B cell (primary cell): Measurements from ENCODE around the gene NME2. TPM values are rescaled to one million over a fixed set of nuclear protein-coding genes. Genes with fewer than 3 reads are reported as not detected.
A peak's percentile ranks its signal among the peaks of the same experiment; 100 is the strongest.

Source experiments
- ATAC-seq: fragments of 200-7000 bp; cut with Tn5 transposase; one replicate; pipeline ENCODE4 v1.10.0; 2021; ENCODE audit warnings: low read depth, mild to moderate bottlenecking, moderate number of reproducible peaks, moderate library complexity
- CTCF ChIA-PET: fragments of 350-600 bp; sonication (Branson Sonifier 250); formaldehyde crosslinking; loops from one replicate; lab custom pipeline; 2021; ENCODE audit warnings: antibody characterized with exemption, inconsistent platforms; lab: Charles Lee
- POLR2A ChIA-PET: fragments of 350-600 bp; sonication (Branson Sonifier 250); formaldehyde crosslinking; loops from one replicate; lab custom pipeline; 2021; ENCODE audit warnings: antibody characterized with exemption; lab: Charles Lee
- DNase-seq: peaks from one replicate; pipeline ENCODE4 v3.0.0; 2013
- H2AFZ ChIP-seq: 2 replicates; pipeline ENCODE4 v1.6.1; 2012; ENCODE audit warnings: mild to moderate bottlenecking, low read depth, low read length; ENCODE audit not compliant: insufficient read depth, poor library complexity, severe bottlenecking
- H3K27ac ChIP-seq, 2 donors: 1 replicate in 1 of 2; 2 replicates in 1 of 2; pipeline ENCODE4 v1.5.1; 2012 to 2013; ENCODE audit warnings: low read length in 2 of 2, mild to moderate bottlenecking in 2 of 2, moderate library complexity in 1 of 2
- H3K27me3 ChIP-seq, 4 experiments: fragments of 200-600 bp in 1 of 4; sonication (generic) in 1 of 4; replicated peaks in 1 of 4; 1 replicate in 2 of 4; 2 replicates in 2 of 4; pipeline versions ENCODE4 v1.6.1 to v1.7.0; 2013 to 2016; ENCODE audit warnings: low read length in 3 of 4, mild to moderate bottlenecking in 2 of 4, mixed read lengths in 1 of 4, moderate library complexity in 1 of 4; ENCODE audit not compliant: insufficient read depth in 4 of 4, control insufficient read depth in 3 of 4; ENCODE audit errors: control extremely low read depth in 1 of 4
- H3K36me3 ChIP-seq, 2 experiments: replicated peaks in 1 of 2; 1 replicate in 1 of 2; 2 replicates in 1 of 2; pipeline versions ENCODE4 v1.6.1 to v1.7.1; 2013; ENCODE audit warnings: low read length in 1 of 2; ENCODE audit not compliant: insufficient read depth in 2 of 2, control insufficient read depth in 1 of 2; ENCODE audit errors: control extremely low read depth in 1 of 2, extremely low read depth in 1 of 2
- H3K4me1 ChIP-seq, 2 donors: fragments of 200-600 bp in 1 of 2; sonication (generic) in 1 of 2; 1 replicate in 1 of 2; 2 replicates in 1 of 2; pipeline versions ENCODE4 v1.5.1 to v1.6.1; 2013 to 2017; ENCODE audit warnings: low read length in 2 of 2; ENCODE audit not compliant: control insufficient read depth in 2 of 2, insufficient read depth in 2 of 2
- H3K4me2 ChIP-seq: replicated peaks from 2 replicates; pipeline ENCODE3; 2012; ENCODE audit warnings: mild to moderate bottlenecking, low read depth, low read length; ENCODE audit not compliant: poor library complexity, severe bottlenecking
- H3K4me3 ChIP-seq, 5 experiments: fragments of 200-600 bp in 1 of 5; sonication (generic) in 1 of 5; 1 replicate in 3 of 5; 2 replicates in 2 of 5; pipeline versions ENCODE4 v1.5.1 to v1.7.0; 2011 to 2016; ENCODE audit warnings: low read length in 4 of 5, mild to moderate bottlenecking in 4 of 5, low read depth in 2 of 5, control low read depth in 1 of 5, moderate library complexity in 1 of 5; ENCODE audit not compliant: insufficient read depth in 1 of 5; ENCODE audit errors: control extremely low read depth in 1 of 5, extremely low read depth in 1 of 5
- H3K79me2 ChIP-seq: fragments of 200-600 bp; sonication (generic); one replicate; pipeline ENCODE4 v1.6.0; 2016; ENCODE audit warnings: low read length; ENCODE audit not compliant: control insufficient read depth, insufficient read depth
- H3K9ac ChIP-seq: fragments of 200-600 bp; sonication (generic); 2 replicates; pipeline ENCODE4 v1.6.1; 2017; ENCODE audit warnings: mild to moderate bottlenecking, low read length, moderate library complexity
- H3K9me3 ChIP-seq, 3 donors: one replicate each; pipeline versions ENCODE4 v1.6.1 to v1.7.1; 2013; ENCODE audit warnings: low read length in 2 of 3; ENCODE audit not compliant: control insufficient read depth in 2 of 3, insufficient read depth in 1 of 3; ENCODE audit errors: control extremely low read depth in 1 of 3
- H4K20me1 ChIP-seq: 2 replicates; pipeline ENCODE4 v1.6.0; 2012; ENCODE audit warnings: mild to moderate bottlenecking, low read length; ENCODE audit not compliant: insufficient read depth, control insufficient read depth, poor library complexity, severe bottlenecking
- H3K27ac Mint-ChIP-seq: one replicate; pipeline ENCODE4 v1.8.0; 2021; ENCODE audit warnings: mixed read lengths
- H3K27me3 Mint-ChIP-seq: one replicate; pipeline ENCODE4 v1.8.0; 2021; ENCODE audit warnings: mixed read lengths
- H3K4me1 Mint-ChIP-seq: one replicate; pipeline ENCODE4 v1.8.0; 2021; ENCODE audit warnings: mixed read lengths
- H3K4me3 Mint-ChIP-seq: one replicate; pipeline ENCODE4 v1.8.0; 2021; ENCODE audit warnings: mixed read lengths
- H3K9me3 Mint-ChIP-seq: one replicate; pipeline ENCODE4 v1.8.0; 2022; ENCODE audit warnings: mixed read lengths; ENCODE audit not compliant: insufficient read depth
- EZH2 ChIP-seq: IDR thresholded peaks from 2 replicates; pipeline ENCODE4 v1.6.1; 2012; ENCODE audit warnings: borderline replicate concordance, low read depth, mild to moderate bottlenecking, moderate library complexity, low read length; ENCODE audit not compliant: insufficient read depth, poor library complexity, severe bottlenecking
- WGBS: methylation state at CpG from one replicate; pipeline ENCODE4 v1.1.5; 2013; ENCODE audit warnings: missing lambda C conversion rate; ENCODE audit not compliant: insufficient coverage; 5-methylcytosine and 5-hydroxymethylcytosine counted together
- intact Hi-C: fragments of 100-400 bp; cut with micrococcal nuclease; formaldehyde crosslinking; loops from one replicate; pipeline ENCODE4 v1.10.0; 2022
- polyA plus RNA-seq: library from polyadenylated mRNA; depleted of rRNA; stranded (reverse); fragments of >200 nt; gene quantifications from 2 replicates; pipeline ENCODE4 v1.2.3, GENCODE V29; 2012
- total RNA-seq, 2 donors: library from RNA; stranded (reverse); fragments of 120-200 nt in 1 of 2; gene quantifications; 1 replicate in 1 of 2; 2 replicates in 1 of 2; pipeline versions ENCODE4 v1.2.3 to v1.2.4, GENCODE V29; 2013 to 2022
- TF ChIP-seq, protein P1 (sequence below): fragments of 200-600 bp; IDR thresholded peaks from one replicate; pipeline ENCODE4 v1.8.0; 2022; ENCODE audit warnings: antibody characterized with exemption, mild to moderate bottlenecking

NME2 gene
- total and polyA plus RNA-seq, 2 donors (not counting 1 experiment from before 2014, with no cell fraction given), result 154 to 166 TPM

DNA sequence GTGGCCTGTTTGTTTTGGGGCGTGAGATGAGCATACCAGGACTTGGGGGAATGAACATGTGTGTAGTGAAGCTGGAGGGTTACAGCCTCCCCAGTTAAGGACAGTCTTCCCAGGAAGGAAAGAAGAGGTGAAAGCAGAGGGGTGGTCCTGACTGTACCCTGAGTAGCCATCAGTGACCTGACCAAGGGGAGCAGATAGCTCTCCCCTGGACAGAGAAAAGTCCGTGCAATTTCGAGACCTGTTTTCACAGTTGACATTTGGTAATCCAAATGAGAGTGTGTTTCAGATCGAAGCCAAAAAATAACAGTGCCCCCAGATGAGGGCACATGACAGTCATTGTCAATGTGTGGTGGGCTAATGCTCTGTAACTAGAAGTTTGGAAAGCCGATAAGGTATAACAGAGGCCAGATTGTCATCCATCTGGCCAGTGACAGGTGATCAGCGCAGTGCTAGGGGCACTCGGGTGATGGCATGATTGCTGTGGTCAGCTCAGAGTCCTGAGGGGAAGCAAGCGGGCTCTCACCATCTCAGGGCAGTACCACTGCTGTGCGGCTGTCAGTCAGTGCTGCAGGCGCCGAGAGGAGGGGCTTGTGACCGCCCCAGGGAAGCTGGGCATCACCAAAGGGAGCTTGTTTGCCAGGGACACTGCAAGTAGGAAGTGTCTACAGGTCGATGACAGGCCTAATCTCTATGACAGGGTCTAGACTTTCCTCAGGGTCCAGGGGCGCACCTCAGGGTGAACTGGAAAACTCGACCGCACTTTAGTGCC is 1.1 kb upstream of the NME2 start:
- Mint-ChIP-seq H3K4me3 (peak overlapping the region; percentile 97), H3K27ac (peak overlapping the region; percentile 99), H3K27me3 (no peaks in the 10 kb centered on the region), H3K4me1 (peaks cover 16% of the 10 kb centered on the region), H3K9me3 (no peaks in the 10 kb centered on the region)
- no peaks in the 10 kb centered on the region for H3K79me2 ChIP-seq
- peaks cover 9 to 22% of the 10 kb centered on the region in 2 donors for H3K4me1 ChIP-seq
- peaks cover 4 to 29% of the 10 kb centered on the region in 2 experiments for H3K36me3 ChIP-seq
- POLR2A ChIA-PET, result interaction anchor here (1.0 to 2.0 kb wide), 4 partner anchors 10 to 298 kb away, joined by 3 to 20 read pairs (median 4); partner anchors contain the start of gene NME1
- H3K9me3 ChIP-seq, result no peaks in the 10 kb centered on the region
- peak overlapping the region; percentile 94 for H3K4me2 ChIP-seq
- intact Hi-C loops, result loop anchor here (5.0 kb wide), 4 partner anchors 43 to 618 kb away; partner anchors contain the start of genes ANKRD40, SPAG9, SPATA20 and TOB1
- ATAC-seq (no peak), DNase-seq (no peak)
- peak overlapping the region in 1 of 5 experiments; percentile 70 for H3K4me3 ChIP-seq
- TF ChIP-seq, protein P1, sequence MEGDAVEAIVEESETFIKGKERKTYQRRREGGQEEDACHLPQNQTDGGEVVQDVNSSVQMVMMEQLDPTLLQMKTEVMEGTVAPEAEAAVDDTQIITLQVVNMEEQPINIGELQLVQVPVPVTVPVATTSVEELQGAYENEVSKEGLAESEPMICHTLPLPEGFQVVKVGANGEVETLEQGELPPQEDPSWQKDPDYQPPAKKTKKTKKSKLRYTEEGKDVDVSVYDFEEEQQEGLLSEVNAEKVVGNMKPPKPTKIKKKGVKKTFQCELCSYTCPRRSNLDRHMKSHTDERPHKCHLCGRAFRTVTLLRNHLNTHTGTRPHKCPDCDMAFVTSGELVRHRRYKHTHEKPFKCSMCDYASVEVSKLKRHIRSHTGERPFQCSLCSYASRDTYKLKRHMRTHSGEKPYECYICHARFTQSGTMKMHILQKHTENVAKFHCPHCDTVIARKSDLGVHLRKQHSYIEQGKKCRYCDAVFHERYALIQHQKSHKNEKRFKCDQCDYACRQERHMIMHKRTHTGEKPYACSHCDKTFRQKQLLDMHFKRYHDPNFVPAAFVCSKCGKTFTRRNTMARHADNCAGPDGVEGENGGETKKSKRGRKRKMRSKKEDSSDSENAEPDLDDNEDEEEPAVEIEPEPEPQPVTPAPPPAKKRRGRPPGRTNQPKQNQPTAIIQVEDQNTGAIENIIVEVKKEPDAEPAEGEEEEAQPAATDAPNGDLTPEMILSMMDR, result no peak
- no peak for TF ChIP-seq EZH2
- H2AFZ ChIP-seq, result peak overlapping the region; percentile 94
- peak overlapping the region; percentile 46 to 77 for H3K27ac ChIP-seq
- peak overlapping the region; percentile 80 for H3K9ac ChIP-seq
- CTCF ChIA-PET, result interaction anchor here (1.8 to 5.2 kb wide), 3 partner anchors 10 to 164 kb away, joined by 5 to 32 read pairs (median 12); partner anchors contain the start of gene NME1
- no peaks in the 10 kb centered on the region for H3K27me3 ChIP-seq
- H4K20me1 ChIP-seq, result no peaks in the 10 kb centered on the region
- 91% methylated on average over 16 of the region's 16 CpGs for WGBS
